NCI-H1694 treated with DMSO at 0.1 percent for 48 hours (cell line): ENCODE measurements around the gene C4orf54.

Source experiments
- DNase-seq: peaks from one replicate; lab custom pipeline; 2025; lab: John Stamatoyannopoulos, UW

C4orf54 gene

DNA sequence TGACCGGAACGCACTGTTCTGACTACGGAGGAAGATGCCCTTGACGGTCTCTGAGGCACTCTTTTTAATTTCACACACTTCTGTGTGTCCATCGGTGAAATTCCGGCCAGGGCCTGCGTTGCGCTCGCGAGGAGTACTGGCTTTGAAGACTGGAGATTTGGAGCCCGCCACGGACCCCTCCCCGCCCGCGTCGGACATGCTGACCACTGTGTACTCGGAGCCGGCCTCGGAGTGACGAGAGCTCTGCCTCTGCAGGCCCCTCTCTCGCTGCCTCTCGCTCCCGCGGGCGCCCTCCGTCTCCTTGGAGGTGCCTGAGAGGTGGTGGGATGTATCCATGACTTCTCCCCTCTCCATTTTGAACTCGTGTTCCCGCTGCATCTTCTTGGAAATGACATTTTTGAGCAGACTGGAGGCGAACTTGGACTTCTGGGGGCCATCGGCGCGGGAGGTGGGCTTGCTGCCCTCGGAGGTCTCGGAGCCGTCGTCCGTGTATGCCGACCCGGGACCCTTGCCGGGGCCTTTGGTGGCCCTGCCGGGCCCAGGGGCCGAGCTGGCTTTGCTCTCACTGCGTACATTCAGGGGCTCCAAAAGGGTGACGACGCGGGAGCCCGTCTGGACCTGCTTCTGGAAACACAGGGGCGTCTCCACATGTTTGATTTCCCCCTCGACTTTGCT is 5.7 kb downstream of the C4orf54 start:
- no peak for DNase-seq

- no peak for DNase-seq
These were observed 6.4 kb downstream of the C4orf54 start for GRCh38 chr4:99651016-99651769.

GRCh38 chr4:99649778-99650177 is 7.8 kb downstream of the C4orf54 start:
- DNase-seq: no peak

DNA sequence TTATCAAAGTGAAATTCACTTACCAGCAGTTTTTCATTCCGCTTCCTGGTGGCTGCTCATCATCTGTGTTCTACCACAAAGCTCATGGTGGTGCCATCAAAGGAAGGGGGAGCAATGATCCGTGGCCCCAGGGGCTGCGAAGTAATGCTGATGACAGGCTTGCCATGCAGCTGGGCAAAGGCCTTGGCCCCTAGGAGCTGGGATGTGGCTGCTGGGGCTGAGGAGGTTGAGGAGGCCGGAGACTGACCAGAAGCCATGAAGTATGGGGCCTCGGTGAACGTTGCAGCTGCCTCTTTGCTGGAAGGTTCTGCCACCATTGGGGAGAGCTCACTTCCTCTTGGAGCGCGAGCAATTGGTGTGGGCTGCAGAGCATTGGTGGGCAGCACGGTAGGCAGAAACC is 8.4 kb downstream of the C4orf54 start:
- no peak for DNase-seq

DNA sequence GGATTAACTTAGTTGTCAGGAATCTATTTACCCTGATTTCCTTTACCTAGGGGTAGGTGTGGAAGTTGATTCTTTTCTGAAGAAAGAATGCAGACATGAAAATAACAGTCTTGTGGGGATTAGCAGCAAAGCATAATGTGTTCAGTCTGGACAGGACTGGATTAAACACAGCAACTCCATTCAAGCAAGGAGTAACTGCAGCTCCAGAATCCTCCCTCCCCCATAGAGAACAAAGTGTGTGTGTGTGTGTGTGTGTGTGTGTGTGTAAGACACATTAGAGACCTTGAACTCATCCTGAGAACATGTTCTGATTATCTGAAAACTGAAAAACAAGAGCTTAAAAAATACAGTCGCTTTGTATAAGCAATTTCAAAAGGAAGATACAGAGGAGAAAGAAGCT is 9.3 kb downstream of the C4orf54 start:
- no peak for DNase-seq

GRCh38 chr4:99647071-99647470 is 10.6 kb downstream of the C4orf54 start:
- DNase-seq: no peak

DNA sequence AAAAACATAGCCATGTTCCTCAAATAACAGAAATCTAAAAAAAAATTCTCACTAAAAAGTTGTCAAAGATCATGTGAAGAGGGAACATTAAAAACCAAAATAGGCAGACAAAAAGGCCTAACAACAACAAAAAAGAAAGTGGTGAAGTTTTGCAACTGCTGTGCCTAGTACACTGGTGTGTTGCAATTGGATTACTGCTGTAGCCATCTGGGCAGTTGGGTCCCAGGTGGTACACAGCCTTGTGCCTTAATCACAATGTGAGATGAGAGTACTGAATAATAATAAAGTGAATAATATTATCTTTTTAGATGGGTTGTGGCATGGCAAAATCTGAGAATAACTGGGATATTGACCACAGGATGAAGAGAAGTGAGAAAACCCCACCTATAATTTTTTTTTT is 12.0 kb downstream of the C4orf54 start:
- DNase-seq: no peak

- DNase-seq: no peak
These were observed 12.6 kb downstream of the C4orf54 start for GRCh38 chr4:99645036-99645435.

GRCh38 chr4:99644453-99644852 is 13.2 kb downstream of the C4orf54 start:
- DNase-seq: no peak

DNA sequence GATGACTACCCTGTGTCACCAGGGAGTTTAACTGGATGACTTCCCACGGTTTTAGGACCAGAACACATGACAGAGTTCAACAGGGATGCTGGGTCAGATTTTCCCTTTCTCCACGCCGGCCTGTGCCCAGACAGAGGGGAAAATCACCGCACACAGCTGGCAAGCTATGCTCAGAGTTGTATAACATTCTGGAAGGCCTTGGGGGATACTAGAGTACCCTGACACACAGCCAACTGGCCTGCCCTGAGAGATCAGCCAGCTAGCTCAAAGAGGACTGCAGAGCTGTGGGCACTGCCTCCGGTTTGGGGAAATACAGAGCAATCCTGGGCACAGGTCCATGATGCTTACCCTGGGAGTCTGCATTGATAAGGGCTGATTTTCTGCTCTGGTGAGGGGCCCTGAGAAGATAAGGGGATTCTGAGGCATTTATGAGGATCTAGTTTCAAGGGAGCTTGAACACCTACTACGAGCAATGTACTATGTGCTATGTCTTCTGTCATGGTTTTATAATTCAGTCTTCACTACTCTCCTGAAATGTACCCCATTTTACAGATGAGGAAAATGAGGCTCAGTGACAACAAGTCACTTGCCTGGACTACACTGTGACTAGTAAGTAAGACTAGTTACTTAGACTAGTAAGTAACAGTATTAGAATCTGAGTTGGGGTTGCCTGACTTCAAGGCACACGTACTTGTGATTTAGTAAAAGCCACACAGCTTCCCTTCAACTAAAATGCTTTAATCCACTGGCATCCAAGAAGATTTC is 14.7 kb downstream of the C4orf54 start:
- no peak for DNase-seq

DNA sequence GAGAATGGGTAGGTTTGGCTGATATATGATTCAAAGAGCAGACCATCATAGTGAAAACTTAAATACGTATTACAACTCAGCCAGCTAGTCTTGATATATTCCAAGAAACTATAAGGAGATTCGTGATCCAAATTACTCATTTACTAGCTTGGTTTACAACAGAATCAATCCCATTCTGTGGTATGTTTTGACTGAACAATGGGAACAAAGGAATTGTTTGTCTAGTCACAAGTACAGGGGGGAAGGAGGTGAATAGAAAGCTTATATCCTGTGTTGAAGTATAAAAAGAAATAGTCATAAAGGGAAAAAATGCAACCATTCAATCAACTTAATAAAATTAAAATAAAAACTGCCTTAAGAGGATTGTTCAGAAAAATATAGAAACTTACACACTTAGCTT is 17.0 kb downstream of the C4orf54 start:
- DNase-seq: no peak

GRCh38 chr4:99637174-99637573 is 20.5 kb downstream of the C4orf54 start:
- no peak for DNase-seq

DNA sequence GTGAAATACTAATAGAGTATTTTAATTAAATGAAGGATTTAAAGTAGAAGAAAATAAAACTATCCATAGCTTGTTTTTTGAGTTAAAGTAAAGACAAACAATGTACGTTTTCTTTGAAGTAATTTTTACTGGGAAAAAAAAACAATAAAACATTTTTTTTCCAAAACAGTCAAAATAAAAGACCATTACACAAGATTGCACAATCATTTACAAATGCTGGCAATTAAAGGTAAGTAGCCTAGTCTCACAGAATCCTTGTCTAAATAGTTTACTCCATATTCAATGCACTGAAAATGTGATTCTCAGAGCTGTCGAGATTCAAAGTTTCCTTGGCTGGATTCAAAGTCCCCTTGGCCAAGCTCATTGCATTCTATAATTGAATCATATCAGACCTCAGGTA is 21.2 kb downstream of the C4orf54 start:
- no peak for DNase-seq

DNA sequence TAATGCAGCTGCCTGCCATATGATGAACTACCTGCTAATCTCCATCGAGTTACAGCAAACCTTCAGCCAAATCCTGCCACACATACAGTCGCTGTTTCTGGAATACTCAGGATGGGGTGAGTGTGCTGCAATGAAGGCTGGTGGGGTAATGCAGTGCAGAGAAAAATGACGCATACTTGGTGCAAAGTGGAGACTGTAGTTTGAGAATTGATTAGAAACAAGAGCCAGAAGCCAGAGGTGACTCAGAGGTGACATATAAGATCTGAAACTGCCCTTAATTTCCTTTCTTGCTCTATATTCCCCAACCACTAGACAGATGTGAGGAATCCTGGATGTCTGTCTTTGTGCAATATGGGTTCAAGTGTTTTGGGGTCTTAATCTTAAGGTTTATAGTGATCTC is 22.0 kb downstream of the C4orf54 start:
- no peak for DNase-seq

DNA sequence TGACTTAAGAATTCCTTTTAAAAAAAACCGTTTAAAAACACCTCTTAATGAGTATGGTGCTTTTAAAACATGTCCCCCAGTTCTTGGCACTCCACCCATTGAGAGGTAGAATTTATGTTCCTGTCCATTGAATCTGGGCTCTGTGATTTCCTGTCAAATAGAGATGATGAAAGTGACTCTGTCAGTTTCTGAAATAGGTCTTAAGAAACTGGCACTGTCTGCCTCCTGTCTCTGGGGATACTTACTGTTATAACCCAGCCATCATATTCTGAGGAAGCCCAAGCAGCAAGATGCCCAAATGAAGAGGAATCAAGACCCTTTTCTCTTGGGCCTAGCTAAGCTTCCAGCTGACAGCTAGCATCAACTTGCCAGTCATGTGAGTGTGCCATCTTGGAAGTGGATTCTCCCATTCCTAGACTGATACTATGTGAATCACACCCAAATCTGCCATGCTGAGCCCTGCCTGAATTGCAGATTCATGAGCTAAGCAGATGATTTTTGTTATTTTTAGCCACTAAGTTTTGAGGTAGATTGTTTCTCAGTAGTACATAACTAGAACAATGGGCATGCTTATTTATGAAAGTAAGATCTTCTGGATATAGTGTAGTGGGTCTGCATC is 22.8 kb downstream of the C4orf54 start:
- no peak for DNase-seq

- DNase-seq: no peak
These were observed 23.9 kb downstream of the C4orf54 start for GRCh38 chr4:99633772-99634171.

- no peak for DNase-seq
These were observed 26.7 kb downstream of the C4orf54 start for GRCh38 chr4:99630857-99631360.

GRCh38 chr4:99629962-99630554 is 27.6 kb downstream of the C4orf54 start:
- no peak for DNase-seq

GRCh38 chr4:99628040-99628439 is 29.6 kb downstream of the C4orf54 start:
- no peak for DNase-seq

DNA sequence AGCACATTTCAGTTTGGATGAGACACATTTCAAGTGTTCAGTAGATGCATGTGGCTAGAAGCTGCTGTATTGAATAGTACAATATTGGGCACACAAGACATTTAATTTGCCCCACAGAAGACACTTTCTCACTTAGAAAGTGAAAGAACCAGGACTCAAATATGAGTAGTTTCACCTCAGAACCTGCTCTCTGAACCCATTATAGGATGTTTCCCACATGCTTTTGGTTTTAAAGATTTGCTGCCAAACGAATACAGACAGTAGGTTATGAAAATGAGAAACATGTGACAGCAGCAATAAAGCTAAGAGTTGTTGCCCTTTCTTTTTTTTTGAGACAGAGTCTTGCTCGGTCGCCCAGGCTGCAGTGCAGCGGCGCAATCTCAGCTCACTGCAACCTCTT is 32.3 kb downstream of the C4orf54 start:
- DNase-seq: no peak

GRCh38 chr4:99624141-99624719 is 33.4 kb downstream of the C4orf54 start:
- DNase-seq: no peak

DNA sequence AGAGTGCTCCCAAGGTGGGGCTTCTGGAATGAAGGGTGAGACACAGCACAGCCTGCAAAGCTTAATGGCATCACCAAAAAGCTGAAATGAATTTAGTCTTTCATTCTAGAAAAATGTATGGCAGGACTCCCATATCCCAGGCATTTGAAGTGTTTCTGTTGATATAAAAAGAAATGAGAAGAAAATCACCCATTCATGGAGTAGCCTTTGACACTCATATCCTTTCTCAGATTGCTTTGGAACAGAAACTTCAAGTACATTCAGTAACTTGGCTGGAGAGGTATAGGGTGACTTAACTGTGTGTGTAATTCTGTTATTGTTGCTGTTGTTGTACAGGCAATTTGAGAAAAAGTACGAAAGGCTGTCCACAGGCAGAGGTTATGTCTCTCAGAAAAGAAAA is 35.3 kb downstream of the C4orf54 start:
- DNase-seq: no peak
